Stimulated activated CD4-positive, alpha-beta T cell treated with anti-CD3 and anti-CD28 coated beads, Interleukin-1b, Interleukin-23, amount 100 ng/mL, for 1 hour (primary cell): ENCODE results near the gene FOXD4.
"Not testable (repeated sequence)": the region's sequence is repeated elsewhere in the genome, so short reads cannot be mapped to it uniquely, and the experiment has no call there.

Experiments
- DNase-seq, 2 donors: peaks; one replicate each; pipeline ENCODE4 v3.0.0-alpha.2; 2020; ENCODE audit warnings: low read depth in 2 of 2

FOXD4 gene

GRCh38 chr9:117995-118467, at the start of gene FOXD4:
FOXD4 (minus strand) TSS chr9:118417; CDS start chr9:118119, 298 bp downstream.
- not testable (repeated sequence) for DNase-seq

DNA sequence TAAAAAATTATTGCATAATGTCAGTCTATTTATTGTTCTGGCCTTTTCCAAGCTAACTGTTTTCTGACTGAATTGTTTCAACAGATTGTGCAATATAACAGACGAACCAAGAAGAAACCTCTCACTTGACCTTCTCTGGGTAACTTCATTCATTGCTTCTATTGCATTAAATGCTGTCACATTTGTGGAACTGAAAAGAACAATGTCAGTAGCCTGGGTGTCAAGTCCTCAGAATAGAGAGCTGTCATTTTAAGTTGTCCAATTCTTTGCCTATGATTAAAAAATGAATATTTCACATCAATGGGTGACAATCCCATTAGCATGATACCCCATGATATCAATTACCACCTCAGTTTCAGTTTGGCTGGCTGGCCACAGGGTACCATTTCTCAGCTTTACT, 41.7 kb upstream of the FOXD4 start:
- not testable (repeated sequence) for DNase-seq

- not testable (repeated sequence) for DNase-seq
Observed at GRCh38 chr9:151173-151572, 33.0 kb upstream of the FOXD4 start.

DNA sequence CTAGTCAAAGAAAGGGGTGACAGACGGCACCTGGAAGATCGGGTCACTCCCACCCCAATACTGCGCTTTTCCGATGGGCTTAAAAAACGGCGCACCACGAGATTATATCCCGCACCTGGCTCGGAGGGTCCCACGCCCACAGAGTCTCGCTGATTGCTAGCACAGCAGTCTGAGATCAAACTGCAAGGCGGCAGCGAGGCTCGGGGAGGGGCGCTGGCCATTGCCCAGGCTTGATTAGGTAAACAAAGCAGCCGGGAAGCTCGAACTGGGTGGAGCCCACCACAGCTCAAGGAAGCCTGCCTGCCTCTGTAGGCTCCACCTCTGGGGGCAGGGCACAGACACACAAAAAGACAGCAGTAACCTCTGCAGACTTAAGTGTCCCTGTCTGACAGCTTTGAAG, 21.7 kb upstream of the FOXD4 start:
- DNase-seq = not testable (repeated sequence)

- DNase-seq = not testable (repeated sequence)
Observed at GRCh38 chr9:117144-117994, 848 bp downstream of the FOXD4 start.

DNA sequence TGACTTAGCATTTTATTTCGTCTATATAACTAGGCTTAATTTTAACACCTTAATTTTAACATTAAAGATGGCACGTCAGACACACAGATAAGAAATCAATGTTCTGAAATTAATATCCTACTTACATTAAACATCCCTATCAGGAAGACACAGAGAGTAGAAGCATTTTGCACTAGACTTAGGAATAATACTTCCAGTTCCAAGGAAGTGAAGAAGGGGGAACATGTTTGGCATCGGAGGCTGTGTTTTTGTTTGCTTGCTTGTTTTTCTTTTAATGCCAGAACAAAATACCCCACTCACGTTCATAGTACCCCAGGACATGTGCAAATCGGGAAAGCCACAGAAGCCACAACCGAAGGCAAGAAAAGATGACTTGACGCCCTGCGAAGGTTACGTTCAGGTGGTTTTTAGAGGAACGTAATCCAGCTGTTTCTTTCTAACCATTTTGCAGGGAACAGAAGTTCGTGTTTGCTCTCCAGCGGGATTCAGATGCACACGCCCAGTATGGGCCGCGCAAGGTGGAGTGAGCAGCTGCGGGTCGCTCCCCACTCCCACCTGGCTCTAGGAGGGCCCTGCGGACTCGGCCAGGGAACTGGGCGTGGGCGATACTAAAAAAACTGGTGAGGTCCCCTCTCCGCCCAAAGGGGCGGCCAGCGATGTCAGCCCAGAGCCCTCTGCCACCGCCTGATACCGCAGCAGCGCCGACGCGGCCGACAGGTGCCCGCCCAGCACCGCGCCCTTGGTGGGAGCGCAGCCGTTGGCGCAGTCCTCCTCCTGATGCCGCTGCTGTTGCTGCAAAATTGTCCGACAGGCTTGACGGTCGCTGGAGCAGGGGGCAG, 1.8 kb downstream of the FOXD4 start:
- not testable (repeated sequence) for DNase-seq

GRCh38 chr9:115118-115451, 3.1 kb downstream of the FOXD4 start:
- DNase-seq = not testable (repeated sequence)

- not testable (repeated sequence) for DNase-seq
Observed at GRCh38 chr9:114267-115117, 3.7 kb downstream of the FOXD4 start.

DNA sequence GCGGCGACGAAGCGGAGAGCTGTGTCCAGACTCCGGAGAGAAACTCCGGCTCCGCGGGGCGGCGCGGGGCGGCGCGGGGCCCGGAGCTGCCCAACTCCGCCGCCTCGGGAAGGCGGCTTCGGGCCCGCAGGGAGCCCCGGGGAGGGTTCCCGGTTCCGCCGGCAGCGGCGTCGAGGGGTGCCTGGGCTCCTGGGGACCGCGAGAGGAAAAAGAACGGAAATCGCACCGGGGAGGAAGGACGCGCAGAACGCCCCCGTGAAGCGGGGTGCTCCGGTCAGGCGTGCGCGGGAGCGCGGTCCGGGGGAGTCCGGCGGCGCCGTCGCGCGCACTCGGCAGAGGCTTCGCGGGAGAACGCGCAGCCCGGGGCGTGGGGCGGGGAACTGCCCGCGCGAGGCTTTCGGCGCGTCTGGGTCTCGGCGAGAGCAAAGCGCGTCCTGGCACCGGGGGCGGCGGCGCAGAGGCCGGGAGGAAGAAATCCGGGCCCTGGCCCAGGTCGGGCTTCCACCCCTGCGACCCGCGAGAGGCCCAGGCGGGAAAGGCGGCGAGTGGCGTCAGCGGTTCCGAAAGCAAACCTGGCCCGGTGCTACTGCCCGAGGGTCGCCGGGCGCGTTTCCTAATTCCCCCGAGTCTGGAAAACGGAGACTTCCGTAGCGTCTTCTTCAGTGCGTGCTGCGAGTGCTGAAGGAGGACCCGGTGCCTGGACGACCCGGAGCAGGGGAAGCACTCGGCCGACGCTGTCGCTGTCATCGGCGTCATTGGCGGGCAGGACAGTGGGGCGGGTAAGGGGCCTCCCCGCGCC, 4.5 kb downstream of the FOXD4 start:
- not testable (repeated sequence) for DNase-seq

GRCh38 chr9:112589-113467, 5.4 kb downstream of the FOXD4 start:
- not testable (repeated sequence) for DNase-seq

DNA sequence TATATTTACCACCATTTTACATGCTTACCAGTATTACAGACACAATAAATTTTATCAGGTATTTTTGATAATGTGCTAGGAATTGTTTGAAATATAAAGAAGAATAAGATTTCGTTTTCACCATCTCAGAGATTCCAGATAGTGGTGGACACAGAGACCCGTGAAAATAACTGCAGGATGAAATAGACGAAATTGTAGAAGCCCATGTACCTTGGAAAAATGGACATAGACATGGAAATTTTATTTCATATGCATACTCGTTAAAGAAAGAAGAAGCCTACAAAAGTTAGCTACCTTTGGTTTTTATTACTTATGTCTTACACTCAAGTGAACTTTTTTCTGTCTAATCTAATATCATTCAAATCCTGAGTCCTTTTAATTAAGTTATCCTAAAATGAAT, 7.5 kb downstream of the FOXD4 start:
- not testable (repeated sequence) for DNase-seq

- DNase-seq = not testable (repeated sequence)
Observed at GRCh38 chr9:109540-109939, 8.7 kb downstream of the FOXD4 start.

DNA sequence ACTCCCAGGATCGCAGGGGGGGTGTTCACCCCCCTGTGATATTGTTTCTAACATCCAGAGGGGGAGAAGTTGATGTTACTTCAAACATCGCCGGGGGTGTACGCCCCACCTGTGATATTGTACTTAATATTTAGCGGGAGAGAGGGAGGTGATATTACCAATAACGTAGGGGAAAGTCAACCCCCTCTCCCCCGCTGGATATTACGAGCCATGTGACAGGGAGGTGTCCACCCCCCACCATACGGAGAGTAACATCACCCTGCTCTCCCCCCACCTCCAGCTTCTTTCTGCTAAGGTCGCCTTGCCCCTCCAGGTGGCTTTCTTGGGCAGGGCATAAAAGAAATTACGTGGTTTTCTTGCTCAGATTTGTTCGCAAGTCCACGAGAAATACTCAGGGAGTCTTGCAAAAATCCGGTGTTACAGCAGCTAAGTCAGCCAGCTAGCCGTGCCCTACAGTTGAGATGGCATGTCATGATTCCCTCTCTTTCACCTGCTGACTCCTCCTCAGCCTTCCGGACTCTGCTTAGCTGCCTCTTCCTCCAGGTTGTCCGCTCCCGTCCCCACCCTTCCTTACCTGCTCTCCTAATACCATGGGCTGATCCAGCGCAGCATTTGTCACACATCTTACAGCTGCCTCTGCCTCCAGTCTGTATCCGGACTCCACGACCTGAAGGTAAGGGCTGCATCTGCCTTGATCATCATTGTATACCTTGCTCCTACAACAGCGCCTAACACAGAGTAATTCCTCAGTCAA, 9.3 kb downstream of the FOXD4 start:
- DNase-seq = not testable (repeated sequence)

GRCh38 chr9:105991-106390, 12.2 kb downstream of the FOXD4 start:
- not testable (repeated sequence) for DNase-seq

- not testable (repeated sequence) for DNase-seq
Observed at GRCh38 chr9:100430-100829, 17.8 kb downstream of the FOXD4 start.

- DNase-seq = not testable (repeated sequence)
Observed at GRCh38 chr9:99867-100266, 18.4 kb downstream of the FOXD4 start.

GRCh38 chr9:98775-99174, 19.4 kb downstream of the FOXD4 start:
- DNase-seq = not testable (repeated sequence)

DNA sequence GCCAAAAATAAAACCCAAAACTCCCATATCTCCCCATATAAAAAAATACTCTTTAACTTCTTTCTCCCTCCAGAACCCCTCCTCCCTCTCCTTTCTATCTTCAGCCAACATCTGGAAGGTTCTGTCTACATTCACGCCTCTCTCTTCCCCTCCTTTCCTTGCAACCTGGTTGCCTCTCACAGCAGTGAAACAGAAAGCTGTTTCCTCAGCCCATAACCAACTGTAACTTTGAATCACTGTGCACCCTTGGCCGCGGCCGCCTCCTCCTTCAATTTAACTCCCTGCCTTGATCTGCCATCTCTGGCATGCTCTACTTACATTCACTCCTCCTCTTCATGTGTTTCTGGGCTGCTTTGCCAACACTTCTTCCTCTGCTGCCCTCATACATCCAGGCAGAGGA, 23.2 kb downstream of the FOXD4 start:
- not testable (repeated sequence) for DNase-seq

GRCh38 chr9:94323-94722, 23.9 kb downstream of the FOXD4 start:
- DNase-seq = not testable (repeated sequence)
